ENCODE measurements around the gene RGS5. TPM values are rescaled to one million over a fixed set of nuclear protein-coding genes. Genes with fewer than 3 reads are reported as not detected.

Gene RGS5
- total and polyA plus RNA-seq, 2 experiments from 2014 or later: 224 to 245 TPM

DNA sequence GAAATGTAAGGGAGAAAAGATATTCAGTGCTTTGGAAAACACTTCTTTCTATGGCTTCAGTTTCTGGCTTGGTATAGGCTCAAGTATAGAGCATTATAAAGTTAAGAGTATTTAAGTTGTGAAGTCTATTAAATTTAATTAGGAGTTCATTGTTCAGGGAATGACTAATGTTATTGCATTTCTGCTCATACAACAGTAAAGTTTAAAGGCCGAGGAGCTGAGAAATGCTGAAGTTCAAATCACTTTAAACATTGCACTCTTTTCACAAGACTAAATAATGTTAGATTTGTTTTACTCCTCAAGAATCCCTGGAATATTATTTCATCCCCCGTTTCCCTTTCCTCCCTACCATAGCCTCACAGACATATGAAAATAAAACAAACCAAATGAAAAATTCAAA, 30.1 kb downstream of the RGS5 start:
- DNase-seq (ENCODE audit: low read depth in 1 of 2, low spot score in 1 of 2): no peak
- Histone ChIP-seq H3K27me3 (no peaks in the 10 kb centered on the region), H3K27ac (no peak overlapping the region), H3K4me1 (ENCODE audit: low read depth) (no peaks in the 10 kb centered on the region), H3K4me3 (no peak overlapping the region), H3K9me3 (ENCODE audit: low read depth) (no peaks in the 10 kb centered on the region), H3K36me3 (peaks cover 3% of the 10 kb centered on the region)
- TF ChIP-seq, protein P1, sequence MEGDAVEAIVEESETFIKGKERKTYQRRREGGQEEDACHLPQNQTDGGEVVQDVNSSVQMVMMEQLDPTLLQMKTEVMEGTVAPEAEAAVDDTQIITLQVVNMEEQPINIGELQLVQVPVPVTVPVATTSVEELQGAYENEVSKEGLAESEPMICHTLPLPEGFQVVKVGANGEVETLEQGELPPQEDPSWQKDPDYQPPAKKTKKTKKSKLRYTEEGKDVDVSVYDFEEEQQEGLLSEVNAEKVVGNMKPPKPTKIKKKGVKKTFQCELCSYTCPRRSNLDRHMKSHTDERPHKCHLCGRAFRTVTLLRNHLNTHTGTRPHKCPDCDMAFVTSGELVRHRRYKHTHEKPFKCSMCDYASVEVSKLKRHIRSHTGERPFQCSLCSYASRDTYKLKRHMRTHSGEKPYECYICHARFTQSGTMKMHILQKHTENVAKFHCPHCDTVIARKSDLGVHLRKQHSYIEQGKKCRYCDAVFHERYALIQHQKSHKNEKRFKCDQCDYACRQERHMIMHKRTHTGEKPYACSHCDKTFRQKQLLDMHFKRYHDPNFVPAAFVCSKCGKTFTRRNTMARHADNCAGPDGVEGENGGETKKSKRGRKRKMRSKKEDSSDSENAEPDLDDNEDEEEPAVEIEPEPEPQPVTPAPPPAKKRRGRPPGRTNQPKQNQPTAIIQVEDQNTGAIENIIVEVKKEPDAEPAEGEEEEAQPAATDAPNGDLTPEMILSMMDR (IDR thresholded peaks at IDR 0.05; ENCODE audit: low read depth, low read length): no peak

DNA sequence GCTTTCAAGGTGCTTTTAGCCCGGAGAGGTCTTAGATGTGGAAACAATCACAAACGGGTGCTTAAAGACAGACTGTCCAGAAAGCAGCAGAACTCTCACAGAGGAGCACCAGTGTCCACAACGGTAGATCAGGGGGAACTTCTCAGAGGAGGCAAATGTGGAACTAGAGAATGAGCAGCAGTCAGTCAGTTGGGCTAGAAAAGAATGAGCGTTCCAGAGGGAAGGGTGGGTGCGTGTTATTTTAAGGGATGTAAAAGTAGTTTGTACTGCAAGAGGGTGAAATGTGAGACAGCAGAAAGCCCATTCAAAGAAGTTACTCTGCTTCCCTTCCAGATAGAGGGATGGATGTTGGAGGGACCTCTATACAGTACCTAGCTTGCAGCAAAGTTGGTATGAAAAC, 30.9 kb downstream of the RGS5 start:
- no peaks in the 10 kb centered on the region for H3K27me3 ChIP-seq
- no peak overlapping the region for H3K4me3 ChIP-seq
- H3K9me3 ChIP-seq (ENCODE audit: low read depth): no peaks in the 10 kb centered on the region
- H3K4me1 ChIP-seq (ENCODE audit: low read depth): no peaks in the 10 kb centered on the region
- peaks cover 11% of the 10 kb centered on the region for H3K36me3 ChIP-seq
- TF ChIP-seq, protein P1 (IDR thresholded peaks at IDR 0.05; ENCODE audit: low read depth, low read length): no peak
- no peak overlapping the region for H3K27ac ChIP-seq
- no peak for DNase-seq (ENCODE audit: low read depth in 1 of 2, low spot score in 1 of 2)

DNA sequence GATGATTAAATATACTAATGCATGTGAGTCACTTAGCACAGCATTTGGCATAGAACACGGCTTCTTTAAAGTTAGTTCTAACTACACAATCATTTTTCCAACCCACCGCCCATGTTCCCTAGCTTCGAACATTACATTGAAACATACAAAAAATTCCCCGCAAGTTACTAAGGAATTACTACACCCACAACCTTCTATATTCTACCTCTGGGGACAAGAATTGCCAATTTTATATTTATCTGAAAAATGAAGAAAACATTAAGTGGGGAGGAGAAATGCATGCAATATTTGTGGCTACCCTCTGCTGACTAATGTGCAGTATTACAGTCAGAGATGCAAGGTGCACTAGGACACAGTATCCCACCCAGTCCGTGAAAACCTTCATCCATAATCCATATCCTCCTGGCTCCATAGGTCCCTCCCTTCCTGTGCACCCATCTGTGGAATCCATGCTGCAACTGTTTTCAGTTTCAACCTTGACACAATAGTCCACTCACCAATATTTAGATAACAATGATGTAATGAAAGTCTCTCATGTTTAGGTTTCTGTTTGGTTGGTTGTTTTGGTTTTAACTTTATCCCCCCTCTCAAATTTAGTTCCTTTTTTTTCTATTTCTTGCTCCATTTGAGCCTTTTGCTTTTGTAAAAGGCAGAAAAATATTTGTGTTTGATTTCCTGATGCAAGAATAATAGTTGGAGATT, 31.6 kb downstream of the RGS5 start:
- H3K27me3 ChIP-seq: no peaks in the 10 kb centered on the region
- DNase-seq (ENCODE audit: low read depth in 1 of 2, low spot score in 1 of 2): peak in 1 of 2 donors; percentile 65
- no peak overlapping the region for H3K27ac ChIP-seq
- peaks cover 11% of the 10 kb centered on the region for H3K36me3 ChIP-seq
- H3K4me3 ChIP-seq: no peak overlapping the region
- no peaks in the 10 kb centered on the region for H3K4me1 ChIP-seq (ENCODE audit: low read depth)
- TF ChIP-seq, protein P1 (IDR thresholded peaks at IDR 0.05; ENCODE audit: low read depth, low read length): peak; percentile 58
- no peaks in the 10 kb centered on the region for H3K9me3 ChIP-seq (ENCODE audit: low read depth)

DNA sequence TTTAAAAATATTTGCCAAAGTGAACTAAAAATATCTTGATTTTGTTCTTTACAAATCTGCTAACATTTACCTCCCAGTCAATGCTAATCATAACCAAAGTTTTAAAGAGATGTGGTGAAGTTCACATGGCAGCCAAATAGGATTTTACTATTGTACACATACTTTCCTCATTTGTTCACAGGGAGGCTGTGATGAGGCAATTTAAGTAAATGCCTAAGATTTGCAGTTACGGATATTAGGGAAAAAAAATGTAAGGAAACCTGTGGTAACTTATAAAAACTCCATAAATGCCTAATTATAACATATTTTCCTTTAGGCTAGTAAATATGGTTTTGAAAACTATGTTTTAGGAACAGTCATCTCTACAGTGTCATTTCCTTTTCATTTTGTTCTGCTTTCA, 32.4 kb downstream of the RGS5 start:
- TF ChIP-seq, protein P1 (IDR thresholded peaks at IDR 0.05; ENCODE audit: low read depth, low read length): no peak
- H3K27me3 ChIP-seq: no peaks in the 10 kb centered on the region
- no peak overlapping the region for H3K27ac ChIP-seq
- H3K9me3 ChIP-seq (ENCODE audit: low read depth): no peaks in the 10 kb centered on the region
- peak in 1 of 2 donors; percentile 61 for DNase-seq (ENCODE audit: low read depth in 1 of 2, low spot score in 1 of 2)
- H3K36me3 ChIP-seq: peaks cover 11% of the 10 kb centered on the region
- no peaks in the 10 kb centered on the region for H3K4me1 ChIP-seq (ENCODE audit: low read depth)
- H3K4me3 ChIP-seq: no peak overlapping the region

DNA sequence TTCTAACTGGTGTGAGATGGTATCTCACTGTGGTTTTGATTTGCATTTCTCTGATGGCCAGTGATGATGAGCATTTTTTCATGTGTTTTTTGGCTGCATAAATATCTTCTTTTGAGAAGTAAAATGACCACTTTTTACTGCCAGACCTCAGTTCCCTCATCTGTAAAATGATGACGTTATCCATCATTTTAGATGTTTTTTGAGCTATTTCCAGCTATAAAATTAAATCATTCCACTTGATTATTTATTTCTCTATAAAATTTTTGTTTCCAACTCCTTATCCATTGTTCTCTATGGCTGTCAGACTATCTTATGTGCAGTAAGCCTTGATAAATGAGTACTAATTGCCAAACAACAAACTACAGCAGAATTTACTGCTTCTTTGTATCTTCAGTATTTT, 33.2 kb downstream of the RGS5 start:
- no peaks in the 10 kb centered on the region for H3K27me3 ChIP-seq
- DNase-seq (ENCODE audit: low read depth in 1 of 2, low spot score in 1 of 2): no peak
- TF ChIP-seq, protein P1 (IDR thresholded peaks at IDR 0.05; ENCODE audit: low read depth, low read length): no peak
- no peak overlapping the region for H3K4me3 ChIP-seq
- H3K9me3 ChIP-seq (ENCODE audit: low read depth): no peaks in the 10 kb centered on the region
- no peaks in the 10 kb centered on the region for H3K4me1 ChIP-seq (ENCODE audit: low read depth)
- peaks cover 11% of the 10 kb centered on the region for H3K36me3 ChIP-seq
- no peak overlapping the region for H3K27ac ChIP-seq
